ENCODE measurements around the gene GPR65. TPM values are rescaled to one million over a fixed set of nuclear protein-coding genes. Genes with fewer than 3 reads are reported as not detected.

The GPR65 gene
- total RNA-seq, 1 experiment from 2014 or later = not detected

DNA sequence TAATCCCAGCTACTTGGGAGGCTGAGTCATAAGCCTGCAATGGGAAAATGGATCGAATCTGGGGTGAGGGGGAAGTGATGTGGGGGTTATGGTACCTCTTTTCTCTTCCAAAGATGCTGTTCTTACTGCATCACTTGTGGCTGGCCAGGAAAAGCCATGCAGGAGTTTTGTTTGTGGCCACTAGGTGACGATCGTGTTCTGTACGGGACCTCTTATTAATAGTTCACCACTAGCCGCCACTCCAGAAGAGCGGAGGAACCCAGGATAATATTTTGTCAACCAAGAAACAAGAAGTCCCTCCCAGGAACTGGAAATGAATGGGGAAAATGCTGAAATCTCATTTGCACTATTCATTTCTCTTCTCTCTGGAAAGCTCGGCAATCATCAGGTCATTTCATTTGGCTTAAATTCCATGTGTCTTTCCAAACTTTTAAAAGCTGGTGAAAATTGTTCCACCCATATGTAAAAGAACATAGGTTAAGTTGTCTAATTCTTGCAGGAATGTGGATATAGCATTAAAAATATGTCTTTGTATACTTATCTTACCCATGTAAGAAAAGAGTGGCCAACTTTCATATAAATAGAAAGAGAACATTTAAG is 8.9 kb downstream of the GPR65 start:
- Histone ChIP-seq H2BK12ac (ENCODE audit: insufficient read length, low read depth, low read length) (no peak overlapping the region), H3T11ph (ENCODE audit: low read length) (no peak overlapping the region), H2BK120ac (ENCODE audit: low read depth, low read length, poor library complexity, severe bottlenecking) (no peak overlapping the region), H3K18ac (ENCODE audit: insufficient read length, low read depth, low read length) (no peak overlapping the region), H3K4me2 (ENCODE audit: insufficient read depth, insufficient read length, low read length) (no peak overlapping the region), H3K4me1 (ENCODE audit: insufficient read depth, low read length) (0 out of 2 replicates have a peak, but pooled peaks cover 5% of the 10 kb centered on the region), H3K27ac (ENCODE audit: insufficient read length, low read depth, low read length) (no peak overlapping the region), H3K79me2 (ENCODE audit: insufficient read depth, low read length) (no peaks in the 10 kb centered on the region), H3K14ac (ENCODE audit: insufficient read depth, low read length) (no peak overlapping the region), H4K8ac (replicated peaks; ENCODE audit: insufficient read length, low read depth, low read length) (no peak overlapping the region), H2BK5ac (ENCODE audit: insufficient read length, low read length) (no peak overlapping the region), H4K5ac (ENCODE audit: insufficient read length, low read depth, low read length) (no peak overlapping the region), H4K20me1 (ENCODE audit: control insufficient read depth, insufficient read depth, insufficient read length) (no peaks in the 10 kb centered on the region), H3K56ac (ENCODE audit: insufficient read length, low read depth, low read length) (no peak overlapping the region), H2AK5ac (ENCODE audit: insufficient read length, low read length) (no peak overlapping the region), H4K91ac (ENCODE audit: insufficient read length, low read depth, low read length) (no peak overlapping the region), H3K79me1 (ENCODE audit: insufficient read depth, low read depth, low read length, poor library complexity, severe bottlenecking) (no peaks in the 10 kb centered on the region), H2AFZ (ENCODE audit: low read length) (no peak overlapping the region), H3K27me3 (ENCODE audit: insufficient read depth, low read length) (no peaks in the 10 kb centered on the region), H3K9me3 (ENCODE audit: control insufficient read depth, low read depth, low read length) (no peaks in the 10 kb centered on the region), H2BK15ac (ENCODE audit: low read depth, low read length) (no peak overlapping the region), H3K23me2 (ENCODE audit: insufficient read length, low read depth, low read length, poor library complexity, severe bottlenecking) (no peaks in the 10 kb centered on the region), H3K23ac (ENCODE audit: insufficient read length, low read depth, low read length) (no peak overlapping the region), H2BK20ac (ENCODE audit: low read depth, low read length, poor library complexity, severe bottlenecking) (no peak overlapping the region), H3K9ac (ENCODE audit: extremely low read depth, insufficient read length, low read length) (no peak overlapping the region), H3K4ac (ENCODE audit: low read depth, low read length) (no peak overlapping the region)
- H3K4me3 Mint-ChIP-seq = no peak overlapping the region
- H3K27me3 Mint-ChIP-seq (ENCODE audit: low read depth) = no peaks in the 10 kb centered on the region; the same call in 1 of the 2 replicates
- TF ChIP-seq, protein P1, sequence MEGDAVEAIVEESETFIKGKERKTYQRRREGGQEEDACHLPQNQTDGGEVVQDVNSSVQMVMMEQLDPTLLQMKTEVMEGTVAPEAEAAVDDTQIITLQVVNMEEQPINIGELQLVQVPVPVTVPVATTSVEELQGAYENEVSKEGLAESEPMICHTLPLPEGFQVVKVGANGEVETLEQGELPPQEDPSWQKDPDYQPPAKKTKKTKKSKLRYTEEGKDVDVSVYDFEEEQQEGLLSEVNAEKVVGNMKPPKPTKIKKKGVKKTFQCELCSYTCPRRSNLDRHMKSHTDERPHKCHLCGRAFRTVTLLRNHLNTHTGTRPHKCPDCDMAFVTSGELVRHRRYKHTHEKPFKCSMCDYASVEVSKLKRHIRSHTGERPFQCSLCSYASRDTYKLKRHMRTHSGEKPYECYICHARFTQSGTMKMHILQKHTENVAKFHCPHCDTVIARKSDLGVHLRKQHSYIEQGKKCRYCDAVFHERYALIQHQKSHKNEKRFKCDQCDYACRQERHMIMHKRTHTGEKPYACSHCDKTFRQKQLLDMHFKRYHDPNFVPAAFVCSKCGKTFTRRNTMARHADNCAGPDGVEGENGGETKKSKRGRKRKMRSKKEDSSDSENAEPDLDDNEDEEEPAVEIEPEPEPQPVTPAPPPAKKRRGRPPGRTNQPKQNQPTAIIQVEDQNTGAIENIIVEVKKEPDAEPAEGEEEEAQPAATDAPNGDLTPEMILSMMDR (conservative IDR thresholded peaks at IDR 0.05) = peak; percentile 91
- WGBS (ENCODE audit: extremely low coverage, insufficient read length, low lambda C conversion rate) = no CpG with 5 or more reads among the region's 7 CpGs
- no peak overlapping the region for H3K27ac Mint-ChIP-seq
- peak; percentile 69 for DNase-seq
- 0 out of 7 replicates have a peak, but pooled peaks cover 0 to 4% (median 0%) of the 10 kb centered on the region in 3 experiments for H3K36me3 Mint-ChIP-seq (ENCODE audit: insufficient read depth in 1 of 3, low read depth in 3 of 3)
- H3K9me3 Mint-ChIP-seq = peaks cover 0 to 3% of the 10 kb centered on the region in 2 experiments; a peak in 1 of 5 replicates
- peaks cover 3% of the 10 kb centered on the region in 2 experiments; a peak in 1 of 4 replicates for H3K4me1 Mint-ChIP-seq
